ENCODE data around the gene ICE1.

The ICE1 gene

DNA sequence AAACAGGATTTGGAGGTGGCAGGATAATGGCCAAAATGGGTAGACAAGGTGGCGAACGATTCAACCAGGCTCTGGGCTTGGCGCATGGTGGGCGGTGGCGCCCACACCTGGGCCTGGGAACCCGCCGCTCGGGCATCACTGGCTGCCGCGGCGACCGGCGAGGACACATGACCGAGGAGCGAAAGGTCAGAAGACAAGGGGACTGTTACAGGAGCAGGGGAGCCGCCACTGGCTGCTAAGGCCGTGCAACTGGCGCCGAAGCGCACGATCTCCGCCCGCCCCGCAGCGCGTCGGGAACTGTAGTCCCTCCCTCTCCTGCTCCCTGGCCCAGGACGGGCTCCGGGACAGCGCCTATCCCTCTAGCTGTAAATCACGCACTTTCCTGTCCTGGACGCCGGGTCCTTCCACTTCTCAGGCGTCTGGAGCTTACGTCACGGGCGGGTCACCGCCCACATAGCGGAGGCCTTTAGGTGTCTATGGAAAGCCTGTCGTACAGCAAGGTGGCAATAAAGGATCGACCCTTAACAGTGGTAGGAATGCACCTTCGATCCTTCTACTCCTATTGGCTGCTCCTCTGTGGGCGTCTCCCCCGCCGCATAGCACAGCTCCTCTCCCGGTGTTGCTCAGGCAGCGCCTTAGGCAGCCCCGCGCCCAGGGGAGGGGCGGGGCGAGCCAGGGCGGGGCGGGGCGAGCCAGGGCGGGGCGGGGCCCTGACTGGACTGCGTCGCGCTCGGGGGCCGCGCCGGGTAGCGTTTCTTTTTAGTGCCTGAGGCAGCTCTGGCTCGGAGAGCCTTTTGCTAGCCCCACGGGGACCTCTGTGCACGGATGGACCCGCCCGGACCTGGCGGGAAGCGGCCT, at the start of gene ICE1:
TSS of gene ICE1 (plus strand) at position 717 of the 858 bp plus-strand sequence. CDS start 239 bp downstream, outside the sequence.
- DNase-seq (ENCODE audit: low read depth, low spot score), result peak; percentile 93
- no peak for TF ChIP-seq SUZ12 (IDR thresholded peaks at IDR 0.05; ENCODE audit: extremely low read depth, insufficient read depth, insufficient read length)
- no peak for TF ChIP-seq YY1 (IDR thresholded peaks at IDR 0.05; ENCODE audit: insufficient read depth, insufficient read length)
- no peak for TF ChIP-seq ZNF274 (IDR thresholded peaks at IDR 0.05; ENCODE audit: low read depth, low read length)
- Histone ChIP-seq H3K27me3 (ENCODE audit: insufficient read depth, insufficient read length) (no peaks in the 10 kb centered on the region), H3K9ac (ENCODE audit: insufficient read length, low read depth) (peak within 1 kb of the TSS; percentile 87), H3K4me1 (ENCODE audit: insufficient read depth, insufficient read length) (no peaks in the 10 kb centered on the region), H3K4me3 (ENCODE audit: insufficient read length, low read depth) (peak within 1 kb of the TSS; percentile 82), H3K9me3 (ENCODE audit: insufficient read depth, low read length) (no peaks in the 10 kb centered on the region), H3K36me3 (ENCODE audit: insufficient read depth, insufficient read length, low read length) (peaks cover 10% of the 10 kb centered on the region)

DNA sequence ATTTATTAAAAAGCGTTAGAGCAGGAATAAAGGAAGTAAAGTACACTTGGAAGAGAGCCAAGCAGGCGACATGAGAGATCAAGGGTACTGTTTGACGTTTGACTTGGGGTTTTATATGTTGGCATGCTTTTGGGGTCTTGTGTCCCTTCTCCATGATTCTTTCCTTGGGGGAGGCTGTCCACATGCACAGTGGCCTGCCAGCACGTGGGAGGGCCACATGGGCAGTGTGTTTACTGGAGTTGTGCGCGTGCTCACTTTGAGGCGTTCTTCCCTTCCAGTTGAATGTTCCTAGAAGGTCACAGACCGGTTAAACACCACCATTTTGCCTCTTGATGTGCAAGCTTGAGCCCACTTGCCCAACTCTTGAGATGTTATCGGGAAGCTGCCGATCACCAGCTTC, 49.5 kb upstream of the ICE1 start:
- TF ChIP-seq YY1 (IDR thresholded peaks at IDR 0.05; ENCODE audit: insufficient read depth, insufficient read length) (no peak), ZNF274 (IDR thresholded peaks at IDR 0.05; ENCODE audit: low read depth, low read length) (no peak), SUZ12 (IDR thresholded peaks at IDR 0.05; ENCODE audit: extremely low read depth, insufficient read depth, insufficient read length) (no peak)
- H3K9me3 ChIP-seq (ENCODE audit: insufficient read depth, low read length), result no peaks in the 10 kb centered on the region
- DNase-seq (ENCODE audit: low read depth, low spot score), result no peak
- no peaks in the 10 kb centered on the region for H3K4me1 ChIP-seq (ENCODE audit: insufficient read depth, insufficient read length)
- H3K4me3 ChIP-seq (ENCODE audit: insufficient read length, low read depth), result no peak overlapping the region
- H3K36me3 ChIP-seq (ENCODE audit: insufficient read depth, insufficient read length, low read length), result no peaks in the 10 kb centered on the region
- no peaks in the 10 kb centered on the region for H3K27me3 ChIP-seq (ENCODE audit: insufficient read depth, insufficient read length)
- no peak overlapping the region for H3K9ac ChIP-seq (ENCODE audit: insufficient read length, low read depth)

DNA sequence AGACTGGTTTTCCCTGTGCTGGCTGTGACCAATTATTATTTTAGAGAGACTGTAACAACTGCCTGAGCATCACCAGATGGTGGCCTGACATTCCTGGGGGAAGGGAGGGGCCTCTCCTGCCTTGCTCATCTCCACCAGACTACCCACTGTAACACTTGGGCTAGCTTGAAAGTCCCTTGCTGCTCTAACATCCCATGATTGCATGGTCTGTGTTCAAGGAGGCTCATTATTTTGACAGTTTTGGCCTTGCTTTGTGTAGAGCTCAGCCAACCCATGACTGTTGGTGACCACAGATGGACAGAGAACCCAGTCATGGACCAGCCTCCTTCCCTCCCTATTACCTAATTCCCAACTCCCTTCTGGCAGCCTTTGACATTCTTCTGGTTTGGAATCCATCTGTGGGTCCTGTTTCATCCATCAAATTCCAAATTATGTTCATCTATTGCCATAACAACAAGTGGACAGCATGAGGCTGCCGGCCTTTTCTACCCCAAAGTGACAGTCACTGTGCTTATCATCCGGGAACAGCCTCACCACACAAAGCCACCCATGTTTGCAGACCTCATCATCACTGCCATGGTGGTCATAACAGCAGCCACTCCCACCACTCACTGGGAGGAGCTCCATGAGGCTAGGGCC, 49.0 kb upstream of the ICE1 start:
- Histone ChIP-seq H3K27me3 (ENCODE audit: insufficient read depth, insufficient read length) (no peaks in the 10 kb centered on the region), H3K36me3 (ENCODE audit: insufficient read depth, insufficient read length, low read length) (no peaks in the 10 kb centered on the region), H3K9me3 (ENCODE audit: insufficient read depth, low read length) (0 out of 2 replicates have a peak, but pooled peaks cover 3% of the 10 kb centered on the region), H3K9ac (ENCODE audit: insufficient read length, low read depth) (no peak overlapping the region), H3K4me3 (ENCODE audit: insufficient read length, low read depth) (no peak overlapping the region), H3K4me1 (ENCODE audit: insufficient read depth, insufficient read length) (no peaks in the 10 kb centered on the region)
- no peak for DNase-seq (ENCODE audit: low read depth, low spot score)
- no peak for TF ChIP-seq SUZ12 (IDR thresholded peaks at IDR 0.05; ENCODE audit: extremely low read depth, insufficient read depth, insufficient read length)
- no peak for TF ChIP-seq YY1 (IDR thresholded peaks at IDR 0.05; ENCODE audit: insufficient read depth, insufficient read length)
- TF ChIP-seq ZNF274 (IDR thresholded peaks at IDR 0.05; ENCODE audit: low read depth, low read length), result no peak

GRCh38 chr5:5374009-5374715, 48.3 kb upstream of the ICE1 start:
- Histone ChIP-seq H3K4me3 (ENCODE audit: insufficient read length, low read depth) (no peak overlapping the region), H3K36me3 (ENCODE audit: insufficient read depth, insufficient read length, low read length) (no peaks in the 10 kb centered on the region), H3K9ac (ENCODE audit: insufficient read length, low read depth) (no peak overlapping the region), H3K9me3 (ENCODE audit: insufficient read depth, low read length) (peaks cover 9% of the 10 kb centered on the region; the same call in 1 of the 2 replicates), H3K27me3 (ENCODE audit: insufficient read depth, insufficient read length) (no peaks in the 10 kb centered on the region), H3K4me1 (ENCODE audit: insufficient read depth, insufficient read length) (no peaks in the 10 kb centered on the region)
- no peak for DNase-seq (ENCODE audit: low read depth, low spot score)
- no peak for TF ChIP-seq YY1 (IDR thresholded peaks at IDR 0.05; ENCODE audit: insufficient read depth, insufficient read length)
- TF ChIP-seq SUZ12 (IDR thresholded peaks at IDR 0.05; ENCODE audit: extremely low read depth, insufficient read depth, insufficient read length), result no peak
- TF ChIP-seq ZNF274 (IDR thresholded peaks at IDR 0.05; ENCODE audit: low read depth, low read length), result no peak

- no peaks in the 10 kb centered on the region for H3K4me1 ChIP-seq (ENCODE audit: insufficient read depth, insufficient read length)
- no peak for DNase-seq (ENCODE audit: low read depth, low spot score)
- no peak for TF ChIP-seq SUZ12 (IDR thresholded peaks at IDR 0.05; ENCODE audit: extremely low read depth, insufficient read depth, insufficient read length)
- no peak for TF ChIP-seq ZNF274 (IDR thresholded peaks at IDR 0.05; ENCODE audit: low read depth, low read length)
- TF ChIP-seq YY1 (IDR thresholded peaks at IDR 0.05; ENCODE audit: insufficient read depth, insufficient read length), result no peak
- peaks cover 16% of the 10 kb centered on the region; the same call in 1 of the 2 replicates for H3K9me3 ChIP-seq (ENCODE audit: insufficient read depth, low read length)
- no peaks in the 10 kb centered on the region for H3K36me3 ChIP-seq (ENCODE audit: insufficient read depth, insufficient read length, low read length)
- no peak overlapping the region for H3K9ac ChIP-seq (ENCODE audit: insufficient read length, low read depth)
- no peak overlapping the region for H3K4me3 ChIP-seq (ENCODE audit: insufficient read length, low read depth)
- H3K27me3 ChIP-seq (ENCODE audit: insufficient read depth, insufficient read length), result no peaks in the 10 kb centered on the region
These were observed 44.7 kb upstream of the ICE1 start for GRCh38 chr5:5377780-5378179.

- Histone ChIP-seq H3K4me1 (ENCODE audit: insufficient read depth, insufficient read length) (no peaks in the 10 kb centered on the region), H3K9ac (ENCODE audit: insufficient read length, low read depth) (no peak overlapping the region), H3K27me3 (ENCODE audit: insufficient read depth, insufficient read length) (no peaks in the 10 kb centered on the region), H3K9me3 (ENCODE audit: insufficient read depth, low read length) (peaks cover 16% of the 10 kb centered on the region; the same call in 1 of the 2 replicates), H3K4me3 (ENCODE audit: insufficient read length, low read depth) (no peak overlapping the region), H3K36me3 (ENCODE audit: insufficient read depth, insufficient read length, low read length) (no peaks in the 10 kb centered on the region)
- no peak for DNase-seq (ENCODE audit: low read depth, low spot score)
- no peak for TF ChIP-seq SUZ12 (IDR thresholded peaks at IDR 0.05; ENCODE audit: extremely low read depth, insufficient read depth, insufficient read length)
- no peak for TF ChIP-seq ZNF274 (IDR thresholded peaks at IDR 0.05; ENCODE audit: low read depth, low read length)
- TF ChIP-seq YY1 (IDR thresholded peaks at IDR 0.05; ENCODE audit: insufficient read depth, insufficient read length), result no peak
These were observed 43.9 kb upstream of the ICE1 start for GRCh38 chr5:5378531-5378930.
